Right atrium auricular region (tissue), 2 donors: ENCODE measurements around the gene BACH2. TPM values are rescaled to one million over a fixed set of nuclear protein-coding genes. Genes with fewer than 3 reads are reported as not detected.

Source experiments
- DNase-seq: peaks from one replicate; pipeline ENCODE4 v3.0.0-alpha.2; 2019; ENCODE audit warnings: low spot score
- H3K27ac ChIP-seq, 2 donors: fragments of 200-600 bp; sonication (generic); 1 replicate in 1 of 2; 2 replicates in 1 of 2; pipeline ENCODE4 v1.5.1; 2016 to 2019
- H3K27me3 ChIP-seq, 2 donors: fragments of 200-600 bp; sonication (generic); one replicate each; pipeline versions ENCODE4 v1.5.1 to v1.6.0; 2017 to 2019
- H3K36me3 ChIP-seq: fragments of 200-600 bp; sonication (generic); one replicate; pipeline ENCODE4 v1.5.1; 2016
- H3K4me1 ChIP-seq, 2 donors: fragments of 200-600 bp; sonication (generic); one replicate each; pipeline versions ENCODE4 v1.5.1 to v1.6.0; 2017 to 2019
- H3K4me3 ChIP-seq, 2 donors: fragments of 200-600 bp; sonication (generic); 1 replicate in 1 of 2; 2 replicates in 1 of 2; pipeline ENCODE4 v1.5.1; 2017 to 2019; ENCODE audit warnings: mild to moderate bottlenecking in 1 of 2, moderate library complexity in 1 of 2
- H3K9me3 ChIP-seq, 2 donors: fragments of 200-600 bp; sonication (generic); one replicate each; pipeline ENCODE4 v1.5.1; 2019
- total RNA-seq, 2 donors: library from RNA; depleted of rRNA; stranded (reverse); fragments of >200 nt; gene quantifications; one replicate each; pipeline ENCODE4 v1.1.0, GENCODE V29; 2016
- TF ChIP-seq, protein P1 (sequence below), 2 donors: fragments of 200-600 bp; sonication (generic); IDR thresholded peaks; one replicate each; pipeline ENCODE4 v1.5.1; 2019; ENCODE audit warnings: antibody characterized with exemption in 2 of 2

Gene BACH2
- total RNA-seq, 2 donors from 2014 or later, result 0.82 to 2.2 TPM

DNA sequence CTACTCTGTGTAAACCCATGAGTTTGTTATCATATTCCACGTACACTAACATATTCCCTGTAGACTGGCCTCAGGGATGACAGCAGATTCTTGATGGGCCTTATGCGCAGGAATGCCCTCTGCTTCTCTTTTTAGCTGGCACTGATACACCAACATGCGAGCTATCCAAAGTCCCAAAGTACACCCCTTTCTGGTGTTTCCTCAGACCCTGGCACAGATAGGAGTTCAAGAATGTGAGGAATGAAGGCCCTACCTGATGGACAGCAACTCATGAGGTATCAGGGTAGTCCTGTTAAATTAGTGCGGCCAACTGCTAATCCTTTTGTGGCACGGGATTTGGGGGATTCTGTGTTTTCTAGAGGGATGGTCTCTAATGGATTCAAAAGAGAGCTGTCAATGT lies 93.0 kb downstream of the BACH2 start:
- H3K9me3 ChIP-seq, result no peaks in the 10 kb centered on the region
- TF ChIP-seq, protein P1, sequence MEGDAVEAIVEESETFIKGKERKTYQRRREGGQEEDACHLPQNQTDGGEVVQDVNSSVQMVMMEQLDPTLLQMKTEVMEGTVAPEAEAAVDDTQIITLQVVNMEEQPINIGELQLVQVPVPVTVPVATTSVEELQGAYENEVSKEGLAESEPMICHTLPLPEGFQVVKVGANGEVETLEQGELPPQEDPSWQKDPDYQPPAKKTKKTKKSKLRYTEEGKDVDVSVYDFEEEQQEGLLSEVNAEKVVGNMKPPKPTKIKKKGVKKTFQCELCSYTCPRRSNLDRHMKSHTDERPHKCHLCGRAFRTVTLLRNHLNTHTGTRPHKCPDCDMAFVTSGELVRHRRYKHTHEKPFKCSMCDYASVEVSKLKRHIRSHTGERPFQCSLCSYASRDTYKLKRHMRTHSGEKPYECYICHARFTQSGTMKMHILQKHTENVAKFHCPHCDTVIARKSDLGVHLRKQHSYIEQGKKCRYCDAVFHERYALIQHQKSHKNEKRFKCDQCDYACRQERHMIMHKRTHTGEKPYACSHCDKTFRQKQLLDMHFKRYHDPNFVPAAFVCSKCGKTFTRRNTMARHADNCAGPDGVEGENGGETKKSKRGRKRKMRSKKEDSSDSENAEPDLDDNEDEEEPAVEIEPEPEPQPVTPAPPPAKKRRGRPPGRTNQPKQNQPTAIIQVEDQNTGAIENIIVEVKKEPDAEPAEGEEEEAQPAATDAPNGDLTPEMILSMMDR (IDR thresholded peaks at IDR 0.05), result no peak
- H3K36me3 ChIP-seq, result no peaks in the 10 kb centered on the region
- H3K4me1 ChIP-seq, result peaks cover 0 to 12% of the 10 kb centered on the region in 2 donors
- H3K27me3 ChIP-seq, result no peaks in the 10 kb centered on the region
- no peak for DNase-seq
- no peak overlapping the region for H3K27ac ChIP-seq
- H3K4me3 ChIP-seq, result no peak overlapping the region

DNA sequence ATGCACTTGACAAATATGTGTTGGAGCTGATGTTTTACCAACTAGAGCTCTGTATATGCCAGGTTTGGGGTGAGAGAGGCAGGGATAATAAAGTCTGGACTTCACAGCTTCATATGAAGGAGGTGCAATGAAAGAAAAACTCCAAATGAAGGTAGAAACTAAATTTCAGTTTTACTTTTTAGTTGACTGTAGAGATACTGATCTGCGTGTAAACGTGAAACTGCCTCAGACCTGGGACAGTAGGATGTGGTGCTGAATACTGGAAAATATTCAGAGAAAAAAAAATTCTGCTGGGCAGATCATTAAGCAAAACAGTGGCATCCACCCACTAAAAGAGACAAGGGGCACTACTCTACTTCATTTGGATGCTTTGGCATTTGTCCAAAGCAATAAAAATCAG lies 94.5 kb downstream of the BACH2 start:
- TF ChIP-seq, protein P1 (IDR thresholded peaks at IDR 0.05), result no peak

DNA sequence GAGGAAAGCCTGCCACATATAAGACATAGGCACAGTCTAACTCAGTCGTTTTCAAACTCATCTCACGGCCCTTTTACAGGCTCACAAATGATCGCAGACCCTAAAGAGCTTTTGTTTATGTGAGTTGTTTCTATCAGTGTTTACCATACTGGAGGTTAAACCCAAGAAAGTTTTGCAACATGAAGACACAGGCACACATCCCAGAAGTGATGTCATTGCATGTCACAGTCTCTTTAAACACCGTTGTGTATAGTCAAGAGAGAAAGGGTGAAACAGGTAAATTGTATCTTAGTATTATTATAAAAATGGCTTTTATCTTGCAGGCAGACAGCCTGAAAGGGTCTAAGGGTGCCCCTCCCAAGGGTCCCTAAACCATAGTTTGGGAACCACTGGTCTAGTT lies 96.7 kb downstream of the BACH2 start:
- DNase-seq, result no peak
- Histone ChIP-seq H3K4me3 (no peak overlapping the region), H3K4me1 (peaks cover 0 to 37% of the 10 kb centered on the region in 2 donors), H3K27me3 (no peaks in the 10 kb centered on the region), H3K27ac (no peak overlapping the region), H3K9me3 (no peaks in the 10 kb centered on the region), H3K36me3 (no peaks in the 10 kb centered on the region)
- TF ChIP-seq, protein P1 (IDR thresholded peaks at IDR 0.05), result no peak

More for the DNA sequence above, 94.5 kb downstream of the BACH2 start:
- no peak overlapping the region for H3K27ac ChIP-seq
- no peaks in the 10 kb centered on the region for H3K9me3 ChIP-seq
- no peaks in the 10 kb centered on the region for H3K36me3 ChIP-seq
- no peaks in the 10 kb centered on the region for H3K27me3 ChIP-seq
- peaks cover 0 to 20% of the 10 kb centered on the region in 2 donors for H3K4me1 ChIP-seq
- DNase-seq, result no peak
- no peak overlapping the region for H3K4me3 ChIP-seq

DNA sequence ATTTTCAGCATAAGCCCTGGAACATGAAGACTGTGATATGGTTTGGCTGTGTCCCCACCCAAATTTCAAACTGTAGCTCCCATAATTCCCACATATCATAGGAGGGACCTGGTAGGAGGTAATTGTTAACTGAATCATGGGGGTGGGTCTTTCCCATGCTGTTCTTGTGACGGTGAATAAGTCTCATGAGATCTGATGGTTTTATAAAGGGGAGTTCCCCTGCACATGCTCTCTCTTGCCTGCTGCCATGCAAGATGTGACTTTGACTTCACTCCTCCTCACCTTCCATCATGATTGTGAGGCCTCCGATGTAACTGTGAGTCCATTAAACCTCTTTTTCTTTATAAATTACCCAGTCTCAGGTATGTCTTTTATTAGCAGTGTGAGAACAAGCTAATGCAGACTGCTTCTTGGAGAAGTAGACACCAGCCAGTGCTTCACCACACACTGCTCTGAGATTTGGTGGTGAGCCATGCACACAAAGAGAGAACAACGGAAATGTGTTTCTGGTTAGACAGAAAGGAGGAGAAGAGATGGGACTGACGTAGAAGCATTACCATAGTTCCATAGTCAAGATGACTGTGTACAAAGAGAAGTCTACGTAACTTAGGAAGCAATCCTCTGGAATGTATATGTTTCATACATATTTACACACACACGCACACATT lies 97.8 kb downstream of the BACH2 start:
- TF ChIP-seq, protein P1 (IDR thresholded peaks at IDR 0.05), result no peak
- Histone ChIP-seq H3K27ac (no peak overlapping the region), H3K4me1 (peaks cover 0 to 35% of the 10 kb centered on the region in 2 donors)

DNA sequence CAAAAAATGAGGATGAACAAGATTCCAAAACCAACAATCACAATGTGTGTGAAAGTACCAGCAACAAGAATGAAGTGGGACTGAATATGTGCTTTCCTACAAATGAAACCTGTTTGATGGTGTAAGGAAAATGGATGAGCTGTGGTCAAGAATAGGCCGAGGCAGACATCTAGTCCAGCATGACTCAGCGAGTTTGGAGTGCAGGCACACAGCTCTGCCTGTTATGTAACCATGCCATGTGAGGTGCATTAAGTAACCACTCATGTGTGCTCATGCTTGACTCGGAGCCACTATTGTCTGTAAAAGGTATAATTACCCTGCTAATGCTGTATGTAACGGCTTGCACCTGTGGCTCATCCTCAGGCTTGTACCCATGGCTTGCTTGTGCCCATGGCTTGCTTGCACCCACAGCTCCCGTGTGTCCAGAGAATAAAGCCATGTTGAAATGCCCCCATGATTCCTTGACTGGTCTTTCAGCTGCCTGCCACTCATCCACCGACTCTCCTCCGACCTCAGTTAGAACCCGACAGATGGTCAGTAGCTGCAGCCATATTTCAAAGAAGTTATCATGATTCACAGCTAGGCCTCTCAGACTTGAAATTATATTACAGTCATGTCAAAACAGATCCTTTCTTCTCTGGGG lies 98.7 kb downstream of the BACH2 start:
- TF ChIP-seq, protein P1 (IDR thresholded peaks at IDR 0.05), result no peak
- no peak for DNase-seq
- Histone ChIP-seq H3K27ac (no peak overlapping the region), H3K36me3 (no peaks in the 10 kb centered on the region), H3K9me3 (no peaks in the 10 kb centered on the region), H3K4me1 (peaks cover 0 to 34% of the 10 kb centered on the region in 2 donors), H3K4me3 (no peak overlapping the region), H3K27me3 (no peaks in the 10 kb centered on the region)

More for the DNA sequence above, 97.8 kb downstream of the BACH2 start:
- H3K4me3 ChIP-seq, result no peak overlapping the region
- H3K27me3 ChIP-seq, result no peaks in the 10 kb centered on the region
- no peak for DNase-seq
- no peaks in the 10 kb centered on the region for H3K9me3 ChIP-seq
- no peaks in the 10 kb centered on the region for H3K36me3 ChIP-seq
